ENCODE data around the gene RPTOR.

The RPTOR gene

DNA sequence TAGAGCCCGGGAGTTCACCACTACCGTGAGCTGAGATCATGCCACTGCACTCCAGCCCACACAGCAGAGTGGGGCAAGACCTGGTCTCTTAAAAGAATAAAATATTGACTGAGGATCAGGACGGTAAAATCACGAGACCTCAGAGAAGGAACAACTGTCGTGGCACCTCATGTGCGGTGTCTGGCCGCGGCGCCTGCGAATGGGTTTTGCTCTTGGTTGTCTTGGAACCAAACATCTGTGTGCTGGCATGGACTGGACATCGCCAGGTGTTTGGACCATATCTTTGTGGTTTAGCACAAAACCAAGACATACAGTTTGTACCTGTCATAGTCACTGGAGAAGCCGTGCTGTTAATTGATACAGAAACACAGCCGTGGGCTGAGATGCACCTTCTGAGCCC lies 234.1 kb downstream of the RPTOR start:
- H3K36me3 ChIP-seq (ENCODE audit: control insufficient read depth, insufficient read depth, low read length), result peaks cover 16% of the 10 kb centered on the region
- no peak overlapping the region for H3K4me3 ChIP-seq (ENCODE audit: insufficient read depth, low read depth, low read length, poor library complexity, severe bottlenecking)
- no peak overlapping the region for H3K27ac ChIP-seq (ENCODE audit: insufficient read depth, low read length, poor library complexity, severe bottlenecking)
- no peak for DNase-seq
- no peaks in the 10 kb centered on the region for H3K9me3 ChIP-seq (ENCODE audit: control insufficient read depth, low read length)
- peaks cover 47% of the 10 kb centered on the region for H3K4me1 ChIP-seq (ENCODE audit: control insufficient read depth, insufficient read depth, low read length, poor library complexity, severe bottlenecking)
- H3K27me3 ChIP-seq (replicated peaks; ENCODE audit: control insufficient read depth, insufficient read depth, low read length, poor library complexity, severe bottlenecking), result no peaks in the 10 kb centered on the region

DNA sequence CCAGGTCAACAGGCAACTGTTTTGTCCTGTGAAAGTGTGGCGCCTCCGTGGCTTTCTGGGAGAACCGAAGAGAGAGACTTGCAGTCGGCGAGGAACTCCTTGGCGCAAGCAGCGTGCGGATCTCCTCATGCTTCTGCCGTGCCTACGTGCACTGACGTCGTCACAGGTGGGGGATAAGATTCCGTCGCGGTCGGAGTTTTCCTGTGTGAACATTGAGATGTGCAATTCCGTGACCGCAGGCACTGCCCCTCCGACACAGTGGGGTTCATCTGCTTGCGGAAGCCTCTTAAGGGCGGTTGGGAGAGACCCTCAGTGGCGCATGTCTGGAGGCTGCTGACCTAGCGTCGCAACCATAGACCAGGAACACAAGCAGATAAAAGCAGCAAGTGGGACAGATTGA lies 234.7 kb downstream of the RPTOR start:
- Histone ChIP-seq H3K4me3 (ENCODE audit: insufficient read depth, low read depth, low read length, poor library complexity, severe bottlenecking) (no peak overlapping the region), H3K27me3 (replicated peaks; ENCODE audit: control insufficient read depth, insufficient read depth, low read length, poor library complexity, severe bottlenecking) (no peaks in the 10 kb centered on the region), H3K4me1 (ENCODE audit: control insufficient read depth, insufficient read depth, low read length, poor library complexity, severe bottlenecking) (peaks cover 48% of the 10 kb centered on the region), H3K27ac (ENCODE audit: insufficient read depth, low read length, poor library complexity, severe bottlenecking) (no peak overlapping the region), H3K9me3 (ENCODE audit: control insufficient read depth, low read length) (no peaks in the 10 kb centered on the region), H3K36me3 (ENCODE audit: control insufficient read depth, insufficient read depth, low read length) (peaks cover 16% of the 10 kb centered on the region)
- DNase-seq, result no peak

DNA sequence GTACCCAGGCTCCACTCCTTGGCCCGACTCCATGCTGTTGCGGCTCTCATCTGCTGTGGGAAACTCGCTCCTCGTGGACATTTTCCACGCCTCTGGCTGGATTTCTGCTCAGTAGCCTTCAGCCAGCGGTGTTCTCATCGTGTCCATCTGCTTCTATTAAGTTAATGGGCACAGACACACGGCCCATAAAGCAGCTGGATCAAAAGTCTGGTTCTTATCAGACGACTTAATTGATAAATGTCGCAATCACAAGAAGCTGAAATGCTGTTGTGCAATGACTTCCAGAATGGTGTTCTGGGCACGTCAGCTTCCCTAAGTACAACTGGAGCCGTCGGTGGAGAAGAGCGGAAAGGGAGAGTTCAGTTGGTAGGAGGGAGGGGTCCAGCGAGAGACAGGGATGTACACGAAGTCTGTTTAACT lies 235.3 kb downstream of the RPTOR start:
- Histone ChIP-seq H3K4me3 (ENCODE audit: insufficient read depth, low read depth, low read length, poor library complexity, severe bottlenecking) (no peak overlapping the region), H3K27ac (ENCODE audit: insufficient read depth, low read length, poor library complexity, severe bottlenecking) (no peak overlapping the region), H3K9me3 (ENCODE audit: control insufficient read depth, low read length) (no peaks in the 10 kb centered on the region), H3K4me1 (ENCODE audit: control insufficient read depth, insufficient read depth, low read length, poor library complexity, severe bottlenecking) (peaks cover 47% of the 10 kb centered on the region), H3K27me3 (replicated peaks; ENCODE audit: control insufficient read depth, insufficient read depth, low read length, poor library complexity, severe bottlenecking) (no peaks in the 10 kb centered on the region), H3K36me3 (ENCODE audit: control insufficient read depth, insufficient read depth, low read length) (peaks cover 16% of the 10 kb centered on the region)
- no peak for DNase-seq

DNA sequence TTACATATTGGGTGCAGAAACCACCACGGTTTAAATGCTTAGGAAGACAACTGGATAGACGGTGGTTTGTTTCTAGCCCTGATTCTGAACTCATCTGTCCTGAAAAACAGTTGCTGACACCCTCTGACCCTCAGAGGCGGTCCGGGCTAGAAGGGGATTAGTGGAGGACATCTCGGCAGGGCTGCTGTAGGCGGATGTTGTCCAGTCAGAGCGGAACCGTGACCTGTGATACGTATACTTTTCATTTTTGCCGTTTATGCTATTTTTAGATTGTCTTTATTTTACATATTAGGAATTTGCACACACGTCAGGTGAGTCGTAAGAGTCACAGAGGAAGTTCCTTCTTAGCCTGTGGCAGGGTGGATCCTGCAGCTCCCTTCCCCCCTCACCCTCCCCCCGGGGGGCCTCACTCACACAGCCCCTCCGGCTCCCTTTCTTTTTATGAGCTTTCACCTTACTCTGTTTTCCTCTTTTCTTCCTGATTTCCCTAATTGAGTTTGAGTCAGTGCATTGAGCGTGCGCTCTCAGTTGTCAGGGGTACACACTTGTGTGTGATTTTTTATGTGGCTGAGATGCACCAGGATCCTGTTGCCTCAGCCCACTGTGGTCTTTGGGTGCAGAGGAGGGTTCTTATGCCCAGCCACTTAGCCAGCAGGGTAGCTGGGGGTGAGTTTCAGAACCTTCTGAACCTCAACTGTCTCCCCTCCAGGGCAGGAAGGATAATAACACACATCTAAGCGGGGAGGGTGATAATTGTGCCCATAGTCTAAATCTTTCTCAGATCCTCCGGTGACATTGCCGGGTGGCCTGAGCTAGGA lies 236.0 kb downstream of the RPTOR start:
- H3K27me3 ChIP-seq (replicated peaks; ENCODE audit: control insufficient read depth, insufficient read depth, low read length, poor library complexity, severe bottlenecking), result no peaks in the 10 kb centered on the region
- peaks cover 48% of the 10 kb centered on the region for H3K4me1 ChIP-seq (ENCODE audit: control insufficient read depth, insufficient read depth, low read length, poor library complexity, severe bottlenecking)
- peak overlapping the region; percentile 47 for H3K27ac ChIP-seq (ENCODE audit: insufficient read depth, low read length, poor library complexity, severe bottlenecking)
- H3K4me3 ChIP-seq (ENCODE audit: insufficient read depth, low read depth, low read length, poor library complexity, severe bottlenecking), result peak overlapping the region; percentile 32
- H3K9me3 ChIP-seq (ENCODE audit: control insufficient read depth, low read length), result no peaks in the 10 kb centered on the region
- peaks cover 16% of the 10 kb centered on the region for H3K36me3 ChIP-seq (ENCODE audit: control insufficient read depth, insufficient read depth, low read length)
- no peak for DNase-seq

DNA sequence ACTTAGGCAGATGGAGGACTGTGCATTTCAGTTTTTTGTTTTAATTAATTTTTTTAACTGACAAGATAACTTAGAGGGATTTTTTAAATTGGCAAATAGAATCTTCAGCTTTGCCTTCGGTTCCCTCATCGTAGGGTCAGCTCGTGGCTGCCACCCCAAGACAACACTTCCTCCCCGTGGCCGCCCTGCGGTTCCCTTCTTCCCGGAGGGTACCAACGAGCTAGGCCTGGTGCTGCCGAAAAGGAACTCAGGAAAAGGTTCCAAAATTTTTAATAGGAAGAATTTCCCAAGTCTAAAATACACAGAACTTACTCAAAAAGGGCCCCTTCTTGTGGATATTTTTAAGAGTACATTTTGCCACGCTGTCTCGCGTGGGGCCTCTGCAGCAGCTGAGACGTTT lies 236.6 kb downstream of the RPTOR start:
- peak overlapping the region; percentile 47 for H3K27ac ChIP-seq (ENCODE audit: insufficient read depth, low read length, poor library complexity, severe bottlenecking)
- no peak for DNase-seq

DNA sequence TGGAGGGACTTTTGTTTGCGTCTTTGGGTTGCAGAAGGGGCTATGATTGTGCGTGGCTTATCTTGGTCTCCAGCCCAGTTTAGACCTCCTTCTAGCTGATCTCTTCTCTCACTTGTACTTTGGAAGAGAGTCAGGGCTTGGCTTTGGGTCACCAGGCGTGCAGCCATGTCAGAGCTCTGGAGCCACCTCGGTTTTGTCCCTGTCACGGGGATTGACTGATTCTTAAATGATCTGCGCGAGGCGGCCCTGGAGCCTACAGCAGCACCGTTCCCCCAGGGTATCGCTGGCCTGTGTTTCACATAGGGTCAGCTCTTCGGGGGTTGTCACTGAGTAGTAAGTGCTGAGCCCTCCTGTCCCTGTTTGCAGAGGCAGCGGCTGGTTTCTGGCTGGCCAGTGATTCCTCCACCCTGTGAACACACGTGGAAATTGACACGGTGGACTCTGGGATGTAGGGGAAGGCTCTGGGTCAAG lies 237.2 kb downstream of the RPTOR start:
- DNase-seq, result no peak
- peaks cover 52% of the 10 kb centered on the region for H3K4me1 ChIP-seq (ENCODE audit: control insufficient read depth, insufficient read depth, low read length, poor library complexity, severe bottlenecking)
- H3K4me3 ChIP-seq (ENCODE audit: insufficient read depth, low read depth, low read length, poor library complexity, severe bottlenecking), result no peak overlapping the region
- no peak overlapping the region for H3K27ac ChIP-seq (ENCODE audit: insufficient read depth, low read length, poor library complexity, severe bottlenecking)
- H3K27me3 ChIP-seq (replicated peaks; ENCODE audit: control insufficient read depth, insufficient read depth, low read length, poor library complexity, severe bottlenecking), result no peaks in the 10 kb centered on the region
- H3K9me3 ChIP-seq (ENCODE audit: control insufficient read depth, low read length), result no peaks in the 10 kb centered on the region
- H3K36me3 ChIP-seq (ENCODE audit: control insufficient read depth, insufficient read depth, low read length), result peaks cover 12% of the 10 kb centered on the region

More for the DNA sequence above, 236.6 kb downstream of the RPTOR start:
- Histone ChIP-seq H3K36me3 (ENCODE audit: control insufficient read depth, insufficient read depth, low read length) (peaks cover 16% of the 10 kb centered on the region), H3K4me1 (ENCODE audit: control insufficient read depth, insufficient read depth, low read length, poor library complexity, severe bottlenecking) (peaks cover 52% of the 10 kb centered on the region), H3K27me3 (replicated peaks; ENCODE audit: control insufficient read depth, insufficient read depth, low read length, poor library complexity, severe bottlenecking) (no peaks in the 10 kb centered on the region), H3K4me3 (ENCODE audit: insufficient read depth, low read depth, low read length, poor library complexity, severe bottlenecking) (peak overlapping the region; percentile 32), H3K9me3 (ENCODE audit: control insufficient read depth, low read length) (no peaks in the 10 kb centered on the region)

DNA sequence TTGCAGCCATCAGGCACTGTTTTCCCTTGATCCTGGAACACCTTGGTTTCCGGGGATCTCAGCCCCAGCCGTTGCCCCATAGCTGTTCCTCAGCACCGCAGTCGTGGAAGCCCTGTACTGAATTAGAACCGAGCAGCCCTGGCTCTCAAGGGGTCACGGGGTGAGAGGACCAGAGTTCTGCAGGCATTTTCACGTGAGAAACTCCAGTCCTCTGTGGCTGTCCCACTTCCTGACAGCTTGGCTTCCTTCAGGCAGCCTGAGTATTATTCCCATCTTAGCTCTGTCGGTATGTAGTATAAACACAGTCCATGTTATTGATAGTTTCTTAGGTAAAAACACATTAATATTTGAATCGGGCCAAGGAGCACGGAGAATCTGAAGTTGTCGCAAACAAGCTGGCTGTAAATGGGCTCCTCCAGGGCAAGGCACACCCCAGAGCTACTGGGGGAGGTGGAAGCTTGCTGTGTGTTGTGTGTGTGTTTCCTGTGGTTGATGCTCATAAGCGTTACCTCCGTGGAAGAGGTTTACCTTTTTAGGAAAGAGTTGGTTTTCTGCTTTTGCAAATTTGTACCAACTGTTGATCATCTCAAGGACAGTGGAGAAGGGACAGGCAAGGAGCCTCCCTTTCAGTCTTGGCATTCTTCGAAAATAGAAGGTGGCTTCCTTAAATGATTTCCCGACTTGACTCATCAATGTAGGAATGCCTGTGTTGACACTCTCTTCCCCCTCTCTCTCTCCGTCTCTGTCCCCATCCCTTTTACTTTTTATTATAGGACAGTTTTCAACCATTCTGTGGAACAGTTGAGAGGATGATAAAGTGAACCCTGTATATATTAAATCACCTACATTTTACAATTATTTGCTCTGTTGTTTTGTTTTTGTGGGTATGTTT lies 238.1 kb downstream of the RPTOR start:
- H3K4me1 ChIP-seq (ENCODE audit: control insufficient read depth, insufficient read depth, low read length, poor library complexity, severe bottlenecking), result peaks cover 52% of the 10 kb centered on the region
- peak overlapping the region; percentile 60 for H3K27ac ChIP-seq (ENCODE audit: insufficient read depth, low read length, poor library complexity, severe bottlenecking)
- H3K4me3 ChIP-seq (ENCODE audit: insufficient read depth, low read depth, low read length, poor library complexity, severe bottlenecking), result peak overlapping the region; percentile 13
- no peaks in the 10 kb centered on the region for H3K27me3 ChIP-seq (replicated peaks; ENCODE audit: control insufficient read depth, insufficient read depth, low read length, poor library complexity, severe bottlenecking)
- peak in 1 of 3 donors; percentile 17 for DNase-seq
- peaks cover 12% of the 10 kb centered on the region for H3K36me3 ChIP-seq (ENCODE audit: control insufficient read depth, insufficient read depth, low read length)
- no peaks in the 10 kb centered on the region for H3K9me3 ChIP-seq (ENCODE audit: control insufficient read depth, low read length)

DNA sequence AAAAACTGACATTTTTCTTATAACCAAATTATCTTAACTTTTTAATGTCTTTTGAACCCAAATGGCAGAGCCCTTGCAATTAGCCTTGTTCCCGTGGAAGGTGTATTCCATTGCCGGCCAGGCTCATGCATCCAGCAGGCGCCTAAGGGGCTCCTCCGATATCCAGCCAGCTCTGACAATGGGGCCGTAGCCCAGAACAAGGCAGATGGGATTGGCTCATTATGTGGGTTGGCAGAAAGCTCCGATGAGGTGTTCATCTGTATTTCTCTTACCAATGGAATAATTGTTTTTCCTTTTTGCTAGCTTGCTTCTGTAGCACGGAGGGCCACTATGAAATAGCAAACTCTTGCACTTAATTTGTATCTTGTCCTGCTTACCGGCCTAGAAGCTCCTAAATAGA lies 238.8 kb downstream of the RPTOR start:
- Histone ChIP-seq H3K9me3 (ENCODE audit: control insufficient read depth, low read length) (no peaks in the 10 kb centered on the region), H3K36me3 (ENCODE audit: control insufficient read depth, insufficient read depth, low read length) (peaks cover 7% of the 10 kb centered on the region), H3K27ac (ENCODE audit: insufficient read depth, low read length, poor library complexity, severe bottlenecking) (peak overlapping the region; percentile 60), H3K27me3 (replicated peaks; ENCODE audit: control insufficient read depth, insufficient read depth, low read length, poor library complexity, severe bottlenecking) (no peaks in the 10 kb centered on the region), H3K4me1 (ENCODE audit: control insufficient read depth, insufficient read depth, low read length, poor library complexity, severe bottlenecking) (peaks cover 54% of the 10 kb centered on the region), H3K4me3 (ENCODE audit: insufficient read depth, low read depth, low read length, poor library complexity, severe bottlenecking) (no peak overlapping the region)
- no peak for DNase-seq

DNA sequence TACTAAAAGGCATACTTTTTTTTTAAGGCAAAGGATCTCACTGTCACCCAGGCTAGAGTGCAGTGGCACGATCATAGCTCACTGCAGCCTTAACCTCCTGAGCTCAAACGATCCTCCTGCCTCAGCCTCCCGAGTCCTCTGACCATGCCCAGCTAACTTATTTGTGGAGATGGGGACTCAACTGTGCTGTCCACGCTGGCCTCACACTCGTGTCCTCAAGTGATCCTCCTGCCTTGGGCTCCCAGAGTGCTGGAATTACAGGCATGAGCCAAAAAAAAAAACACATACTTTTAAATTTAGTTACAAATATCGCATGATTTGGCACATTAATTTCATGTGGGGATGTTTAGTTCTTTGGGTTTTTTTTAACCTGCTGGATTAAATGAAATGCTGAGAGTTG lies 239.3 kb downstream of the RPTOR start:
- Histone ChIP-seq H3K27ac (ENCODE audit: insufficient read depth, low read length, poor library complexity, severe bottlenecking) (peak overlapping the region; percentile 60), H3K4me3 (ENCODE audit: insufficient read depth, low read depth, low read length, poor library complexity, severe bottlenecking) (no peak overlapping the region), H3K36me3 (ENCODE audit: control insufficient read depth, insufficient read depth, low read length) (peaks cover 2% of the 10 kb centered on the region), H3K27me3 (replicated peaks; ENCODE audit: control insufficient read depth, insufficient read depth, low read length, poor library complexity, severe bottlenecking) (no peaks in the 10 kb centered on the region), H3K9me3 (ENCODE audit: control insufficient read depth, low read length) (no peaks in the 10 kb centered on the region), H3K4me1 (ENCODE audit: control insufficient read depth, insufficient read depth, low read length, poor library complexity, severe bottlenecking) (peaks cover 59% of the 10 kb centered on the region)
- no peak for DNase-seq

Data from effector memory CD4-positive, alpha-beta T cell (primary cell).